Astrocyte (in vitro differentiated cells and primary cell): ENCODE measurements around the gene WDR37.

Experiments
- CTCF ChIP-seq: IDR thresholded peaks from 2 replicates; pipeline ENCODE4 v1.5.1; 2011; ENCODE audit warnings: low read depth, mild to moderate bottlenecking, inconsistent platforms, low read length, moderate library complexity; ENCODE audit not compliant: insufficient read depth
- EZH2 ChIP-seq: IDR thresholded peaks from 2 replicates; pipeline ENCODE4 v1.6.1; 2012; ENCODE audit warnings: mild to moderate bottlenecking, low read length, inconsistent platforms; ENCODE audit not compliant: insufficient read depth

GRCh38 chr10:1020958-1021357, 35.2 kb upstream of the WDR37 start:
- no peak for TF ChIP-seq CTCF
- TF ChIP-seq EZH2 = no peak
